GM18951 (cell line): ENCODE data around the gene ZNF324B.
"Not testable (repeated sequence)": the region's sequence is repeated elsewhere in the genome, so short reads cannot be mapped to it uniquely, and the experiment has no call there.

ENCODE experiments used
- POLR2A ChIP-seq: IDR thresholded peaks from 4 replicates; pipeline ENCODE4 v1.6.1; 2011; ENCODE audit warnings: mild to moderate bottlenecking; ENCODE audit not compliant: insufficient read length, insufficient read depth; ENCODE audit errors: extremely low read depth
- in situ Hi-C: fragments of 300-500 bp; cut with MboI; formaldehyde crosslinking; loops from one replicate; pipeline ENCODE4 v1.12.0; 2022; ENCODE audit warnings: low sequenced_read_pairs, mixed read lengths, inconsistent platforms; ENCODE audit not compliant: unreplicated experiment

The ZNF324B gene

GRCh38 chr19:58434217-58434616, 17.2 kb upstream of the ZNF324B start:
- in situ Hi-C loops = no loop called here
- no peak for TF ChIP-seq POLR2A

GRCh38 chr19:58439576-58440554, 11.6 kb upstream of the ZNF324B start, which contains the start of gene ZNF132:
Gene ZNF132 (minus strand): TSS chr19:58440153. CDS start chr19:58439821, 332 bp downstream.
- peak; percentile 71 for TF ChIP-seq POLR2A
- in situ Hi-C loops = no loop called here

GRCh38 chr19:58440556-58440955, 10.9 kb upstream of the ZNF324B start:
- TF ChIP-seq POLR2A = no peak
- in situ Hi-C loops = no loop called here

- in situ Hi-C loops = not testable (repeated sequence)
Measured at GRCh38 chr19:58442986-58443385, 8.4 kb upstream of the ZNF324B start.

- in situ Hi-C loops = not testable (repeated sequence)
Measured at GRCh38 chr19:58448860-58449259, 2.6 kb upstream of the ZNF324B start.

GRCh38 chr19:58449980-58450379, 1.4 kb upstream of the ZNF324B start:
- in situ Hi-C loops = not testable (repeated sequence)

GRCh38 chr19:58450856-58451357, 515 bp upstream of the ZNF324B start:
- TF ChIP-seq POLR2A = no peak
- in situ Hi-C loops = no loop called here

- TF ChIP-seq POLR2A = no peak
- in situ Hi-C loops = no loop called here
Measured at GRCh38 chr19:58453743-58454142, 2.3 kb downstream of the ZNF324B start.

- TF ChIP-seq POLR2A = no peak
- in situ Hi-C loops = no loop called here
Measured at GRCh38 chr19:58455306-58455705, 3.9 kb downstream of the ZNF324B start.

GRCh38 chr19:58456111-58456510, 4.7 kb downstream of the ZNF324B start:
- in situ Hi-C loops = no loop called here
- no peak for TF ChIP-seq POLR2A

- in situ Hi-C loops = no loop called here
- TF ChIP-seq POLR2A = no peak
Measured at GRCh38 chr19:58460039-58460438, 8.6 kb downstream of the ZNF324B start.

- TF ChIP-seq POLR2A = no peak
- in situ Hi-C loops = no loop called here
Measured at GRCh38 chr19:58466089-58466759, 14.8 kb downstream of the ZNF324B start.

- in situ Hi-C loops = no loop called here
- TF ChIP-seq POLR2A = peak; percentile 79
Measured at GRCh38 chr19:58466760-58467589, 15.6 kb downstream of the ZNF324B start, which contains the start of gene ZNF324. Gene ZNF324 (plus strand): TSS chr19:58467080. CDS start chr19:58469186, 2,106 bp downstream.
